Aorta (tissue), 5 donors: Measurements from ENCODE around the gene FGD2. TPM values are rescaled to one million over a fixed set of nuclear protein-coding genes. Genes with fewer than 3 reads are reported as not detected.
"Not testable (repeated sequence)": the region's sequence is repeated elsewhere in the genome, so short reads cannot be mapped to it uniquely, and the experiment has no call there.

ENCODE experiments used
- ATAC-seq: fragments of 200-7000 bp; cut with Tn5 transposase; one replicate; pipeline ENCODE4 v1.9.1; 2022; ENCODE audit warnings: moderate library complexity; ENCODE audit not compliant: low FRiP score
- DNase-seq, 2 donors: peaks; one replicate each; pipeline ENCODE4 v3.0.0-alpha.2; 2020
- H3K27ac ChIP-seq, 2 donors: one replicate each; pipeline ENCODE4 v1.5.1; 2013; ENCODE audit warnings: low read length in 2 of 2, mild to moderate bottlenecking in 2 of 2, moderate library complexity in 2 of 2, control low read depth in 1 of 2, inconsistent platforms in 1 of 2, low read depth in 1 of 2
- H3K27me3 ChIP-seq, 2 donors: one replicate each; pipeline ENCODE4 v1.6.1; 2013; ENCODE audit warnings: control low read depth in 1 of 2, low read length in 1 of 2, mild to moderate bottlenecking in 1 of 2, moderate library complexity in 1 of 2; ENCODE audit not compliant: insufficient read depth in 2 of 2, control insufficient read depth in 1 of 2
- H3K36me3 ChIP-seq, 2 donors: one replicate each; pipeline ENCODE4 v1.6.1; 2013; ENCODE audit warnings: control low read depth in 1 of 2, low read length in 1 of 2, mild to moderate bottlenecking in 1 of 2; ENCODE audit not compliant: insufficient read depth in 2 of 2, control insufficient read depth in 1 of 2
- H3K4me1 ChIP-seq, 2 donors: one replicate each; pipeline ENCODE4 v1.6.1; 2013; ENCODE audit warnings: low read length in 2 of 2, control low read depth in 1 of 2, mild to moderate bottlenecking in 1 of 2, moderate library complexity in 1 of 2; ENCODE audit not compliant: insufficient read depth in 2 of 2, control insufficient read depth in 1 of 2
- H3K4me3 ChIP-seq, 2 donors: one replicate each; pipeline ENCODE4 v1.5.1; 2013; ENCODE audit warnings: low read length in 2 of 2, control low read depth in 1 of 2, mild to moderate bottlenecking in 1 of 2
- H3K9me3 ChIP-seq: one replicate; pipeline ENCODE4 v1.6.1; 2013; ENCODE audit warnings: mild to moderate bottlenecking, low read length; ENCODE audit not compliant: control insufficient read depth
- WGBS, 2 donors: extraction: QIAGEN DNeasy Blood & Tissue Kit; methylation state at CpG; one replicate each; pipeline ENCODE4 v1.1.7; 2013; 5-methylcytosine and 5-hydroxymethylcytosine counted together
- intact Hi-C, 2 donors: fragments of 100-400 bp; cut with DNase I; formaldehyde crosslinking; loops; one replicate each; pipeline versions ENCODE4 v1.14.2 to v1.15.0; 2022
- polyA plus RNA-seq, 2 donors: library from polyadenylated mRNA; stranded (reverse); fragments of 200-250 nt; gene quantifications; one replicate each; pipeline ENCODE4 v1.2.3, GENCODE V29; 2013
- total RNA-seq, 2 donors: library from RNA; stranded (reverse); fragmentation: NEBNext Ultra II Directional; extraction: Animal tissue kit (Norgen Biotek cat#: 25700); gene quantifications; one replicate each; pipeline ENCODE4 v1.2.1, GENCODE V29; 2021
- donor health status: healthy with polysubstance abuse.
- donor health status: Bipolar disorder and iron deficiency.
- donor health status: DM: no; HTN: no; CAD: no.
- donor health status: DM: no; HTN: no; CAD: no.
- donor health status: DM: yes; HTN: yes; CAD: no.

Gene FGD2
- total and polyA plus RNA-seq, 4 donors: 2.2 to 33.9 (median 16.4) TPM

DNA sequence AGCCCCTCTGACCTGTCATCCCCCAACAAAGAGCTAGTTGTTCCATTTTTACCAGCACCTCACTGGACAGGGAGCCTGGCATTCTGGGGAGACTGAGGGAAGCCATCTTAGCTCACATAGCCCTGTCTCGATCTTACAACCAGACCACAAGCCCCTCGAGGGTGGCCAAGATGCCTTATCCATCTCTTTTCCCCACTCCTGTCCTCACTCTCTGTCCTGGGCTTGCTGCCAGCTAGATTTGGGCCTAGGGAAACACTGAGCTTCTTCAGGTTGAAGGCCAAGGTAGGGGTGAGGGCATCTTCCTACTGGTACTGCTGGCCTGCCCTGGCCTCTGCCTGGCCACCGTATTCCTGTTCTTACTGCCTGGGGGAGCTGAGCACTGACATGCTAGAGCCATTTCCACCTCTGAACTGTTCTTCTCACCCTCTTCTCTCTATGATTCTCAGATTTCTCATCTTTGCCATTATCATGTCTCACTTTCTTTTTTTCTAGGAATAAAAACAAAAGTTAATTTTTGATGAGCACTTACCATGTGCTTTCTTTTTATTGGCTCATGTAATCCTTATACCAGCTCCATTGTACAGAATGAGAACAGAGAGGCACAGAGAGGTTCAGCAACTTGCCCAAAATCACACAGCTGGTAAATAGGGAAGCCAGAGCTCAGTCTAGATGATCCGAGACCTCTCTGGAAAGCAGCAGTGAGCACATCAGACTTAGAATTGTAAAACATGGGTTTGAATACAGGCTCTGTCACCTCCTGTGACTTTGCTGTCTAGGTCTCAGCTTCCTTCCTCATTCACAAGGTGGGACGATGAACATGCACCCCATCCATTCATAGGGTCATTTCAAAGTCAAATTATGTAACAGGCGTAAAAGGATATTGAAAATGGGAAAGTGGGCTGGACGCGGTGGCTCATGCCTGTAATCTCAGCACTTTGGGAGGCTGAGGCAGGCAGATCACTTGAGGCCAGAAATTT lies 28.7 kb downstream of the FGD2 start:
- Histone ChIP-seq H3K27ac (no peak overlapping the region), H3K36me3 (no peaks in the 10 kb centered on the region), H3K9me3 (no peaks in the 10 kb centered on the region), H3K4me3 (no peak overlapping the region), H3K27me3 (no peaks in the 10 kb centered on the region), H3K4me1 (no peaks in the 10 kb centered on the region)
- DNase-seq (peak; percentile 15 to 57), ATAC-seq (no peak)
- 79 to 80% methylated on average over 8 of the region's 8 CpGs for WGBS, 2 donors
- intact Hi-C loops: no loop called here

- no peak for ATAC-seq
- no peaks in the 10 kb centered on the region for H3K27me3 ChIP-seq
- no peaks in the 10 kb centered on the region for H3K4me1 ChIP-seq
- no peaks in the 10 kb centered on the region for H3K36me3 ChIP-seq
- DNase-seq: peak; percentile 9 to 33
- WGBS, 2 donors: 69 to 72% methylated on average over 12 of the region's 12 CpGs
- no peak overlapping the region for H3K4me3 ChIP-seq
- no peak overlapping the region for H3K27ac ChIP-seq
- intact Hi-C loops: no loop called here
- H3K9me3 ChIP-seq: no peaks in the 10 kb centered on the region
These were observed 30.7 kb downstream of the FGD2 start for GRCh38 chr6:37036146-37036545.

- DNase-seq (peak; percentile 76 to 77), ATAC-seq (peak; percentile 87)
- H3K27me3 ChIP-seq: no peaks in the 10 kb centered on the region
- H3K36me3 ChIP-seq: no peaks in the 10 kb centered on the region
- H3K27ac ChIP-seq: no peak overlapping the region
- H3K9me3 ChIP-seq: no peaks in the 10 kb centered on the region
- intact Hi-C loops: no loop called here
- WGBS, 2 donors: 46 to 54% methylated on average over 13 of the region's 13 CpGs
- H3K4me3 ChIP-seq: no peak overlapping the region
- H3K4me1 ChIP-seq: no peaks in the 10 kb centered on the region
These were observed 33.1 kb downstream of the FGD2 start for GRCh38 chr6:37038292-37039198.

DNA sequence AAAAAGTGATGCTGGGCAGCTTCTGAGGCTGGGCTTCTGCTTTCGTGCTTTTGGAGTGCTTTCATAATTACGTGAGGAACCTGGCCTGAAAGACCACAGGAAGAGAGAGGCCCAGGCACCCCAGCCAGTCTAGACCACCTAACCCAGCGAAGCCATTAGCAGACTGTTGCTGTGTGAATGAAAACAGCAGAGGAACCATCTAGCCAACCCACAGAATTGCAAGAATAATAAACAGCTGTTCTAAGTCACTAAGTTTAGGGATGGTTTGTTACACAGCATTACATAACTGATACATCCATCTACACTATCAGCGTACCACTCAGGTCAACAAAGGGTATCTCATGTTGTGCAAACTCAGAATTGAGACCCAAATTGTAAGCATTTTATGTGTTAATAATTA lies 34.5 kb downstream of the FGD2 start:
- H3K4me3 ChIP-seq: no peak overlapping the region
- H3K36me3 ChIP-seq: no peaks in the 10 kb centered on the region
- intact Hi-C loops: no loop called here
- no peak overlapping the region for H3K27ac ChIP-seq
- DNase-seq (no peak), ATAC-seq (no peak)
- no peaks in the 10 kb centered on the region for H3K9me3 ChIP-seq
- no peaks in the 10 kb centered on the region for H3K4me1 ChIP-seq
- 93 to 96% methylated on average over 4 of the region's 4 CpGs for WGBS, 2 donors
- H3K27me3 ChIP-seq: no peaks in the 10 kb centered on the region

GRCh38 chr6:37041521-37041920 lies 36.1 kb downstream of the FGD2 start:
- DNase-seq: no peak
- Histone ChIP-seq H3K4me3 (no peak overlapping the region), H3K9me3 (no peaks in the 10 kb centered on the region), H3K4me1 (no peaks in the 10 kb centered on the region), H3K36me3 (no peaks in the 10 kb centered on the region), H3K27ac (no peak overlapping the region), H3K27me3 (no peaks in the 10 kb centered on the region)
- ATAC-seq: no peak
- 93 to 98% methylated on average over 6 of the region's 6 CpGs for WGBS, 2 donors
- intact Hi-C loops: no loop called here

- intact Hi-C loops: no loop called here
- DNase-seq (no peak), ATAC-seq (no peak)
- Histone ChIP-seq H3K4me3 (no peak overlapping the region), H3K36me3 (no peaks in the 10 kb centered on the region), H3K4me1 (no peaks in the 10 kb centered on the region), H3K27ac (no peak overlapping the region), H3K27me3 (no peaks in the 10 kb centered on the region), H3K9me3 (no peaks in the 10 kb centered on the region)
- WGBS, 2 donors: 71 to 72% methylated on average over 3 of the region's 3 CpGs
These were observed 36.7 kb downstream of the FGD2 start for GRCh38 chr6:37042150-37042549.

GRCh38 chr6:37043091-37043490 lies 37.6 kb downstream of the FGD2 start:
- ATAC-seq, H3K27ac ChIP-seq, H3K27me3 ChIP-seq, H3K36me3 ChIP-seq, intact Hi-C loops, H3K4me1 ChIP-seq, H3K4me3 ChIP-seq, H3K9me3 ChIP-seq: not testable (repeated sequence)
- WGBS, 2 donors: 95 to 98% methylated on average over 3 of the region's 3 CpGs
- DNase-seq: peak in 1 of 2 donors; percentile 4

- WGBS, 2 donors: 94 to 95% methylated on average over 5 of the region's 5 CpGs
- intact Hi-C loops: no loop called here
- H3K4me3 ChIP-seq: no peak overlapping the region
- H3K27ac ChIP-seq: no peak overlapping the region
- H3K27me3 ChIP-seq: no peaks in the 10 kb centered on the region
- no peaks in the 10 kb centered on the region for H3K9me3 ChIP-seq
- H3K4me1 ChIP-seq: no peaks in the 10 kb centered on the region
- no peak for ATAC-seq
- DNase-seq: no peak
- no peaks in the 10 kb centered on the region for H3K36me3 ChIP-seq
These were observed 41.9 kb downstream of the FGD2 start for GRCh38 chr6:37047346-37047688.
